Stimulated activated CD4-positive, alpha-beta T cell treated with anti-CD3 and anti-CD28 coated beads, Interleukin-1b, Interleukin-23, amount 100 ng/mL, for 1 hour (primary cell): ENCODE measurements around the gene GNG5.
"Not testable (repeated sequence)": the region's sequence is repeated elsewhere in the genome, so short reads cannot be mapped to it uniquely, and the experiment has no call there.

Source experiments
- DNase-seq, 2 donors: peaks; one replicate each; pipeline ENCODE4 v3.0.0-alpha.2; 2020; ENCODE audit warnings: low read depth in 2 of 2

The GNG5 gene

GRCh38 chr1:84488107-84488506 lies 18.3 kb downstream of the GNG5 start:
- no peak for DNase-seq

- no peak for DNase-seq
Observed at GRCh38 chr1:84481317-84481716, 25.1 kb downstream of the GNG5 start.

DNA sequence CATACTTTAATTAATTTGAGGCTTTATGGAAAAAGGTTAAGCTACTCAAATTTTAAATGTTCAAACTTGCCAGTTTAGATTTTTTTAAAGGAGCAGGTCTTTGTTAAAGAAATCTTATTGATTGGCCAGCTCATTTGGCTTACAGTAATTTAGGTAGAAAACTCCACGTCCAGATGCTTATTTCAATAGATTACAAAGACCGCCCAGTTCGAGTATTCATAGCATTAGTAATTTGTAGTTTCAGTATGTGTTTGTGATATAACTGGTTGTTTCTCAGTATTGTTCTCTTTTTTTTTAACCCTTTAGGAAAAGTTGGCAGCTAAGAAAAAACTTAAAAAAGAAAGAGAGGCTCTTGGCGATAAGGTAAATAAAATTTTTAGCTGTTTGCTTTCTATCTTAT lies 25.7 kb downstream of the GNG5 start:
- DNase-seq: no peak

DNA sequence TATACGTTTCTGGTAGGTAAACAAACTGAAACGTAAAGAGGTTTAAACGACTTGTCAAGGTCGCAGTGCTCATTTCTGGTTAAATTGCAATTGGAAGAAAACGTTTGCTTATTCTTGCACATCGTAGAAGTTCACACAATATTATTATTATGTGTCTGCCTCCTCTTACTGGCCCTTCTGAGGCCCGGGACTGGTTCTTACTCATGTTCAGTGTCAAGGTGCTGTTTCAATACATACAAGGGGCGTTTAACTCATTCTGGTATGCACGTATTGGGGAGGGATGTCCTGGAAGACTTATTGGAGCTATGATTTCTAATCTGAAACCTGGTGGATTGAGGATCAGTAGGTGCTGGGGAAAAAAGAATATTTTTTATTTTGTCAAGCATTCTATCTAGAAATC lies 26.4 kb downstream of the GNG5 start:
- DNase-seq: no peak

- peak; percentile 25 to 46 for DNase-seq
Observed at GRCh38 chr1:84478876-84479868, 27.2 kb downstream of the GNG5 start, which contains the start of gene RPF1. Gene RPF1 (plus strand): TSS chr1:84479266. CDS start chr1:84479282, 16 bp downstream.

- DNase-seq: no peak
Observed at GRCh38 chr1:84476225-84476624, 30.2 kb downstream of the GNG5 start.

GRCh38 chr1:84467298-84467697 lies 39.1 kb downstream of the GNG5 start:
- DNase-seq: no peak

GRCh38 chr1:84462118-84462517 lies 44.3 kb downstream of the GNG5 start:
- DNase-seq: no peak

GRCh38 chr1:84452436-84452835 lies 53.9 kb downstream of the GNG5 start:
- no peak for DNase-seq

- no peak for DNase-seq
Observed at GRCh38 chr1:84450910-84451309, 55.5 kb downstream of the GNG5 start.

- DNase-seq: not testable (repeated sequence)
Observed at GRCh38 chr1:84448704-84449103, 57.7 kb downstream of the GNG5 start.
